Mesenchymal stem cell (in vitro differentiated cells and primary cell): ENCODE results near the gene AIDA.

Source experiments
- DNase-seq: peaks from one replicate; pipeline ENCODE4 v3.0.0-alpha.2; 2013
- H2AFZ ChIP-seq: one replicate; pipeline ENCODE4 v1.6.1; 2013; ENCODE audit warnings: low read depth, mild to moderate bottlenecking, control low read depth, inconsistent platforms, low read length, moderate library complexity
- H2AK5ac ChIP-seq: 2 replicates; pipeline ENCODE4 v1.6.1; 2013; ENCODE audit warnings: low read length, moderate library complexity, mild to moderate bottlenecking, inconsistent platforms; ENCODE audit not compliant: severe bottlenecking
- H2BK120ac ChIP-seq: one replicate; pipeline ENCODE4 v1.6.1; 2013; ENCODE audit warnings: low read depth, mild to moderate bottlenecking, inconsistent platforms, low read length, moderate library complexity
- H2BK12ac ChIP-seq, 2 experiments: one replicate each; pipeline ENCODE4 v1.6.1; 2013; ENCODE audit warnings: inconsistent platforms in 2 of 2, low read length in 2 of 2, mild to moderate bottlenecking in 2 of 2, moderate library complexity in 2 of 2, control low read depth in 1 of 2
- H2BK15ac ChIP-seq: one replicate; pipeline ENCODE4 v1.6.1; 2013; ENCODE audit warnings: mild to moderate bottlenecking, low read depth, inconsistent platforms; ENCODE audit not compliant: poor library complexity, severe bottlenecking
- H2BK5ac ChIP-seq: 2 replicates; pipeline ENCODE4 v1.6.1; 2013; ENCODE audit warnings: low read depth, mild to moderate bottlenecking, low read length, control low read depth, inconsistent platforms; ENCODE audit not compliant: poor library complexity, severe bottlenecking
- H3K14ac ChIP-seq, 2 experiments: one replicate each; pipeline ENCODE4 v1.6.1; 2013; ENCODE audit warnings: inconsistent platforms in 2 of 2, low read length in 2 of 2, control low read depth in 1 of 2, mild to moderate bottlenecking in 1 of 2, moderate library complexity in 1 of 2
- H3K18ac ChIP-seq, 2 experiments: one replicate each; pipeline ENCODE4 v1.6.1; 2013; ENCODE audit warnings: inconsistent platforms in 2 of 2, low read length in 2 of 2, control low read depth in 1 of 2, low read depth in 1 of 2, mild to moderate bottlenecking in 1 of 2
- H3K23ac ChIP-seq, 2 experiments: one replicate each; pipeline ENCODE4 v1.6.1; 2013; ENCODE audit warnings: inconsistent platforms in 2 of 2, low read length in 2 of 2, mild to moderate bottlenecking in 2 of 2, moderate library complexity in 2 of 2, control low read depth in 1 of 2
- H3K27ac ChIP-seq: 2 replicates; pipeline ENCODE4 v1.5.1; 2013; ENCODE audit warnings: mild to moderate bottlenecking, moderate library complexity, low read length, control low read depth, inconsistent platforms; ENCODE audit not compliant: poor library complexity, severe bottlenecking
- H3K27me3 ChIP-seq, 2 experiments: 2 replicates each; pipeline versions ENCODE4 v1.6.1 to v1.7.0; 2013; ENCODE audit warnings: low read length in 2 of 2, mild to moderate bottlenecking in 2 of 2, moderate library complexity in 2 of 2, control low read depth in 1 of 2, inconsistent platforms in 1 of 2; ENCODE audit not compliant: control insufficient read depth in 1 of 2, insufficient read depth in 1 of 2
- H3K36me3 ChIP-seq, 2 experiments: 2 replicates each; pipeline versions ENCODE4 v1.6.1 to v1.7.0; 2013; ENCODE audit warnings: low read length in 2 of 2, control low read depth in 1 of 2, inconsistent platforms in 1 of 2, low read depth in 1 of 2, mild to moderate bottlenecking in 1 of 2; ENCODE audit not compliant: insufficient read depth in 2 of 2, control insufficient read depth in 1 of 2
- H3K4ac ChIP-seq, 2 experiments: one replicate each; pipeline ENCODE4 v1.6.1; 2013; ENCODE audit warnings: inconsistent platforms in 2 of 2, low read length in 2 of 2, mild to moderate bottlenecking in 2 of 2, moderate library complexity in 2 of 2, control low read depth in 1 of 2, low read depth in 1 of 2
- H3K4me1 ChIP-seq: 2 replicates; pipeline ENCODE4 v1.6.1; 2013; ENCODE audit warnings: low read depth, low read length, control low read depth; ENCODE audit not compliant: control insufficient read depth, insufficient read depth
- H3K4me2 ChIP-seq: 2 replicates; pipeline ENCODE4 v1.6.1; 2013; ENCODE audit warnings: low read length, mild to moderate bottlenecking, inconsistent platforms; ENCODE audit not compliant: poor library complexity, severe bottlenecking
- H3K4me3 ChIP-seq, 2 experiments: 2 replicates each; pipeline versions ENCODE4 v1.5.1 to v1.7.0; 2013; ENCODE audit warnings: low read length in 2 of 2, mild to moderate bottlenecking in 2 of 2, control low read depth in 1 of 2, low read depth in 1 of 2; ENCODE audit not compliant: insufficient read depth in 1 of 2
- H3K79me1 ChIP-seq: replicated peaks from 2 replicates; pipeline ENCODE4 v1.6.1; 2013; ENCODE audit warnings: mild to moderate bottlenecking, control low read depth, low read length, inconsistent platforms; ENCODE audit not compliant: poor library complexity, severe bottlenecking
- H3K9ac ChIP-seq: 2 replicates; pipeline ENCODE4 v1.7.0; 2013; ENCODE audit warnings: mild to moderate bottlenecking, low read length, moderate library complexity
- H3K9me3 ChIP-seq: 2 replicates; pipeline ENCODE4 v1.7.0; 2013; ENCODE audit warnings: mild to moderate bottlenecking, low read length; ENCODE audit not compliant: control insufficient read depth
- H4K8ac ChIP-seq: one replicate; pipeline ENCODE4 v1.6.1; 2013; ENCODE audit warnings: inconsistent platforms, mild to moderate bottlenecking, low read length, moderate library complexity
- H4K91ac ChIP-seq: one replicate; pipeline ENCODE4 v1.6.1; 2013; ENCODE audit warnings: mild to moderate bottlenecking, low read length, inconsistent platforms
- WGBS: methylation state at CpG from one replicate; pipeline ENCODE4 v1.1.7; 2013; ENCODE audit warnings: mixed read lengths; 5-methylcytosine and 5-hydroxymethylcytosine counted together

Gene AIDA

DNA sequence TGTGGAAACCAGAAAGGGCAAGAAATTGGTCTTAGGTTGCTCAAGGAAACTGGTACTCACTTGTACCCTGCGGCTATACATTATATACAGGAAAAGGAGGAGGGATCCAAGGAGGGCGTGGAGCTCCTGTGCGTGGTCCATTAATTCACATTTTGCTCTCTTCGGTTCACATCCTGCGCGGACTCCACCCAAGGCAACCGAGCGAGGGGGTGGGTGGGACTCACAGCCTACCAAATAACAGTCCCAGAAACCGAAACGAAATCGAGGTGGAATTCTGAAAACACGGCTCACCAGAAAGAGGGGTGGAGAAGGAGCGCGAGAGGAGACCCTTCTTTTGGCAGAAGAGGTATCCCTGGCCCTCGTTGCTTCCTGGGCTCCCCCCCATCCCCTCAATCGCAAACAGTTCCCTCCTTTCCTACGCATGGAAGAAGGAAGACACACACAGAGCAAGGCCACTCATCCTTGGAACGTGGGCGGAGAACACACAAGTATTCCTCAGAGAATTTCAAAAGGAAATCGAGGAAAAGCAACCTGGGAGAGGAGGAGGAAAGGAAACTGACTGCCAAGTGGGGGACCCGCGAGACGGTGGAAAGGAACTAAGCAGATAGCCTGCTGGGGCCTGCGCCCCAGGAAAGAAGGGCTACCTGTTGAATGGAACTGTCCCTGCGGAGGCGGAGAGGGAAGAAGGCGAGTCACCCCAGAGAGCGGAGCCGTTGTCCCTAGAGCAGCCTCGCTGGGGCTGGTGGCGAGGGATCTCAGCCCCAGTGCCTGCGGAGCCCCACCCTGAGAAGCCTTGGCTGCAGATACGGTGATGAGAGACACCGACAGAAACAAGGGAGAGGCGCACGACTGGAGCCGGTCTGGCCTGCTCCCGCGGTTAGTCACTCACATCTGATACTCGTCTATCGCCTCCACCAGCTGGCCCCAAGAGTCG is 705 bp downstream of the AIDA start:
- Histone ChIP-seq H3K4me3 (peak overlapping the region; percentile 81 to 98), H2AK5ac (peak overlapping the region; percentile 7), H3K23ac (peak overlapping the region in 1 of 2 experiments; percentile 99), H3K18ac (peak overlapping the region; percentile 89 to 96), H4K8ac (peak overlapping the region; percentile 82), H3K4me2 (peak overlapping the region; percentile 80), H3K36me3 (peaks cover 3 to 33% of the 10 kb centered on the region in 2 experiments), H3K27ac (peak overlapping the region; percentile 90), H2AFZ (peak overlapping the region; percentile 42), H3K14ac (peak overlapping the region in 1 of 2 experiments; percentile 72), H2BK15ac (peak overlapping the region; percentile 83), H2BK12ac (peak overlapping the region in 1 of 2 experiments; percentile 21), H3K4me1 (peaks cover 2% of the 10 kb centered on the region), H3K9ac (peak overlapping the region; percentile 99), H3K27me3 (no peaks in the 10 kb centered on the region), H3K79me1 (peaks cover 5% of the 10 kb centered on the region), H3K4ac (peak overlapping the region; percentile 88 to 90), H4K91ac (peak overlapping the region; percentile 43), H2BK5ac (no peak overlapping the region), H2BK120ac (peak overlapping the region; percentile 15), H3K9me3 (no peaks in the 10 kb centered on the region)
- peak; percentile 75 for DNase-seq
- WGBS, result under 1% methylated on average over 30 of the region's 42 CpGs

DNA sequence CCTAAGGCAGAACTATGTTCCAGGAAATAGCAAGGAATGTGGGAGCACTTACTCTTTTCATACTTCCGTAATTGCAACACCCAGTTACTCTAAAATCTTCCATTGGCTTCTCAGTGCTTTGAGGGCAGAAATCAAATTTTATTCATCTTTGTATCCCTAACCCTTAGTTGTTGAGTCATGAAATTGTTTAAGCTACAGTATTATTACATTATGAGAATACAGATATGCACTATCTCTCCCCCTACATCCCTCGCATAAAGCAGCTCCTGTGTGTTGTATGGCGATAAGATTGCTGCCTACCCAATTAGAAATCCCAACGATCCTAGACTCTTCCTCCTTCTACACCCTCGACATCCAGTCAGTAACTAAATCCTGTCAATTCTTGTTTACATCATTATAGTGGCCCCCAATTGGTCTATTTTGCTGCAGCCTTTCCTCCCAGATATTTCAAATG is 2.6 kb downstream of the AIDA start:
- Histone ChIP-seq H2BK120ac (no peak overlapping the region), H3K4me1 (peaks cover 2% of the 10 kb centered on the region)

GRCh38 chr1:222706815-222707214 is 5.5 kb downstream of the AIDA start:
- WGBS, result 89% methylated on average over 1 of the region's 4 CpGs
- H3K4me1 ChIP-seq, result no peaks in the 10 kb centered on the region
- H3K36me3 ChIP-seq, result peaks cover 3 to 41% of the 10 kb centered on the region in 2 experiments
- H4K91ac ChIP-seq, result no peak overlapping the region
- H3K79me1 ChIP-seq, result peaks cover 3% of the 10 kb centered on the region
- no peak overlapping the region for H2BK5ac ChIP-seq
- H2BK12ac ChIP-seq, result no peak overlapping the region
- no peaks in the 10 kb centered on the region for H3K27me3 ChIP-seq
- H2BK15ac ChIP-seq, result no peak overlapping the region
- no peak overlapping the region for H2AFZ ChIP-seq
- H3K4me2 ChIP-seq, result no peak overlapping the region
- H2BK120ac ChIP-seq, result no peak overlapping the region
- H3K27ac ChIP-seq, result no peak overlapping the region
- H4K8ac ChIP-seq, result no peak overlapping the region
- H3K23ac ChIP-seq, result no peak overlapping the region
- H3K9me3 ChIP-seq, result peaks cover 4% of the 10 kb centered on the region
- H2AK5ac ChIP-seq, result no peak overlapping the region
- no peak overlapping the region for H3K4ac ChIP-seq
- no peak overlapping the region for H3K9ac ChIP-seq
- no peak overlapping the region for H3K4me3 ChIP-seq
- DNase-seq, result no peak
- H3K14ac ChIP-seq, result no peak overlapping the region
- no peak overlapping the region for H3K18ac ChIP-seq

More for the DNA sequence above, 2.6 kb downstream of the AIDA start:
- Histone ChIP-seq H3K79me1 (peaks cover 4% of the 10 kb centered on the region), H2BK12ac (no peak overlapping the region), H3K4ac (no peak overlapping the region), H3K14ac (no peak overlapping the region), H2AFZ (no peak overlapping the region), H3K4me3 (peak overlapping the region in 1 of 2 experiments; percentile 98), H2BK15ac (no peak overlapping the region), H4K91ac (no peak overlapping the region), H2BK5ac (no peak overlapping the region), H4K8ac (no peak overlapping the region), H3K18ac (no peak overlapping the region), H3K9ac (peak overlapping the region; percentile 99), H2AK5ac (no peak overlapping the region), H3K9me3 (no peaks in the 10 kb centered on the region), H3K27me3 (no peaks in the 10 kb centered on the region), H3K4me2 (no peak overlapping the region), H3K36me3 (peaks cover 3 to 24% of the 10 kb centered on the region in 2 experiments), H3K23ac (no peak overlapping the region), H3K27ac (no peak overlapping the region)
- WGBS, result 91% methylated on average over 5 of the region's 5 CpGs
- no peak for DNase-seq

GRCh38 chr1:222704260-222704659 is 8.0 kb downstream of the AIDA start:
- no CpG with 5 or more reads among the region's 1 CpG for WGBS
- no peak overlapping the region for H2BK120ac ChIP-seq
- H3K79me1 ChIP-seq, result peaks cover 8% of the 10 kb centered on the region

More at GRCh38 chr1:222704260-222704659, 8.0 kb downstream of the AIDA start:
- no peak overlapping the region for H3K18ac ChIP-seq
- H2BK5ac ChIP-seq, result no peak overlapping the region
- no peak overlapping the region for H2BK15ac ChIP-seq
- no peak overlapping the region for H4K8ac ChIP-seq
- H3K9ac ChIP-seq, result no peak overlapping the region
- H2BK12ac ChIP-seq, result no peak overlapping the region
- H4K91ac ChIP-seq, result no peak overlapping the region
- no peak overlapping the region for H2AFZ ChIP-seq
- no peak overlapping the region for H2AK5ac ChIP-seq
- no peaks in the 10 kb centered on the region for H3K27me3 ChIP-seq
- no peak overlapping the region for H3K27ac ChIP-seq
- H3K23ac ChIP-seq, result no peak overlapping the region
- no peak for DNase-seq
- H3K4me1 ChIP-seq, result no peaks in the 10 kb centered on the region
- H3K4me2 ChIP-seq, result no peak overlapping the region
- H3K4me3 ChIP-seq, result no peak overlapping the region
- no peak overlapping the region for H3K4ac ChIP-seq
- H3K36me3 ChIP-seq, result peaks cover 6 to 55% of the 10 kb centered on the region in 2 experiments
- no peak overlapping the region for H3K14ac ChIP-seq
- H3K9me3 ChIP-seq, result peaks cover 4% of the 10 kb centered on the region
